GM23248 (cell line): ENCODE data around the gene CYBA. TPM values are rescaled to one million over a fixed set of nuclear protein-coding genes. Genes with fewer than 3 reads are reported as not detected.
"Not testable (repeated sequence)": the region's sequence is repeated elsewhere in the genome, so short reads cannot be mapped to it uniquely, and the experiment has no call there.

Source experiments
- DNase-seq: peaks from one replicate; pipeline ENCODE4 v3.0.0-alpha.2; 2015
- H2AFZ ChIP-seq: fragments of 200-600 bp; sonication (generic); 2 replicates; pipeline ENCODE4 v1.6.1; 2016; ENCODE audit warnings: antibody characterized with exemption
- H3F3A ChIP-seq: fragments of 200-600 bp; sonication (generic); 2 replicates; pipeline ENCODE4 v1.6.1; 2016; ENCODE audit warnings: mild to moderate bottlenecking, antibody characterized with exemption, mixed run types; ENCODE audit not compliant: insufficient read depth
- H3K27ac ChIP-seq: fragments of 200-600 bp; sonication (generic); 2 replicates; pipeline ENCODE4 v1.5.1; 2016; ENCODE audit warnings: mild to moderate bottlenecking
- H3K27me3 ChIP-seq: fragments of 200-600 bp; sonication (generic); replicated peaks from 2 replicates; pipeline ENCODE4 v1.6.1; 2016; ENCODE audit warnings: mild to moderate bottlenecking; ENCODE audit not compliant: insufficient read depth
- H3K36me3 ChIP-seq: fragments of 200-600 bp; sonication (generic); 2 replicates; pipeline ENCODE4 v1.6.1; 2016; ENCODE audit warnings: low read depth, mild to moderate bottlenecking
- H3K4me1 ChIP-seq: fragments of 200-600 bp; sonication (generic); 2 replicates; pipeline ENCODE4 v1.6.1; 2016; ENCODE audit warnings: mild to moderate bottlenecking; ENCODE audit not compliant: insufficient read depth
- H3K4me2 ChIP-seq: fragments of 200-600 bp; sonication (generic); one replicate; pipeline ENCODE4 v1.6.1; 2016; ENCODE audit warnings: mild to moderate bottlenecking; ENCODE audit not compliant: unreplicated experiment
- H3K4me3 ChIP-seq: fragments of 200-600 bp; sonication (generic); 2 replicates; pipeline ENCODE4 v1.5.1; 2016; ENCODE audit warnings: mild to moderate bottlenecking
- H3K79me2 ChIP-seq: fragments of 200-600 bp; sonication (generic); 2 replicates; pipeline ENCODE4 v1.6.1; 2016; ENCODE audit warnings: mild to moderate bottlenecking; ENCODE audit not compliant: insufficient read depth
- H3K9ac ChIP-seq: fragments of 200-600 bp; sonication (generic); 2 replicates; pipeline ENCODE4 v1.6.1; 2016; ENCODE audit warnings: mild to moderate bottlenecking
- H3K9me2 ChIP-seq: fragments of 200-600 bp; sonication (generic); 2 replicates; pipeline ENCODE4 v1.6.1; 2016; ENCODE audit warnings: mixed run types, mild to moderate bottlenecking, moderate library complexity; ENCODE audit not compliant: insufficient read depth
- H3K9me3 ChIP-seq: fragments of 200-600 bp; sonication (generic); one replicate; pipeline ENCODE4 v1.6.1; 2017; ENCODE audit warnings: low read depth
- H4K20me1 ChIP-seq: fragments of 200-600 bp; sonication (generic); 2 replicates; pipeline ENCODE4 v1.6.0; 2016; ENCODE audit not compliant: insufficient read depth
- EZH2 ChIP-seq: fragments of 200-600 bp; sonication (generic); IDR thresholded peaks from 2 replicates; pipeline ENCODE4 v1.6.1; 2018; ENCODE audit warnings: antibody characterized with exemption, mild to moderate bottlenecking; ENCODE audit not compliant: insufficient read depth, poor library complexity, severe bottlenecking
- EZH2phosphoT487 ChIP-seq: fragments of 200-600 bp; sonication (generic); IDR thresholded peaks from 2 replicates; pipeline ENCODE4 v1.6.1; 2018; ENCODE audit warnings: antibody characterized with exemption, moderate library complexity, mild to moderate bottlenecking, low read depth; ENCODE audit not compliant: insufficient read depth
- WGBS, 2 experiments: methylation state at CpG; one replicate each; pipeline ENCODE4 v1.1.6; 2015 to 2017; ENCODE audit warnings: low lambda C conversion rate in 2 of 2, low coverage in 1 of 2; ENCODE audit errors: missing lambda C conversion rate in 2 of 2; 5-methylcytosine and 5-hydroxymethylcytosine counted together
- in situ Hi-C: fragments of 300-500 bp; cut with MboI; formaldehyde crosslinking; loops from 2 replicates; pipeline ENCODE4 v1.15.0; 2020
- polyA plus RNA-seq: library from polyadenylated mRNA; unstranded; fragments of >200 nt; fragmentation: Nextera tagmentation; extraction: Ambion mirVana; gene quantifications from 2 replicates; pipeline ENCODE4 v1.2.1, GENCODE V29; 2016
- total RNA-seq: library from RNA; depleted of rRNA; stranded (reverse); fragments of >200 nt; shearing (Covaris generic); gene quantifications from 2 replicates; pipeline ENCODE4 v1.2.3, GENCODE V29; 2014

The CYBA gene
- total and polyA plus RNA-seq, 2 experiments from 2014 or later = 270 to 332 TPM

GRCh38 chr16:88673716-88674379, 23.0 kb upstream of the CYBA start:
- no peak for DNase-seq
- Histone ChIP-seq H3K36me3 (no peaks in the 10 kb centered on the region), H3F3A (no peaks in the 10 kb centered on the region), H3K4me2 (no peak overlapping the region), H4K20me1 (no peaks in the 10 kb centered on the region), H3K9ac (no peak overlapping the region), H3K79me2 (no peaks in the 10 kb centered on the region), H3K27me3 (no peaks in the 10 kb centered on the region), H3K9me3 (no peaks in the 10 kb centered on the region), H3K27ac (no peak overlapping the region), H2AFZ (no peak overlapping the region), H3K9me2 (no peaks in the 10 kb centered on the region), H3K4me3 (no peak overlapping the region), H3K4me1 (no peaks in the 10 kb centered on the region)
- no peak for TF ChIP-seq EZH2phosphoT487
- no peak for TF ChIP-seq EZH2
- in situ Hi-C loops = no loop called here
- WGBS, 2 experiments = 93 to 96% methylated on average over 19 of the region's 19 CpGs

- H3K27me3 ChIP-seq = no peaks in the 10 kb centered on the region
- H3K36me3 ChIP-seq = no peaks in the 10 kb centered on the region
- no peaks in the 10 kb centered on the region for H3K9me3 ChIP-seq
- H3K79me2 ChIP-seq = no peaks in the 10 kb centered on the region
- no peak for DNase-seq
- 82 to 92% methylated on average over 9 to 11 of the region's 11 CpGs for WGBS, 2 experiments
- no peak overlapping the region for H3K4me2 ChIP-seq
- no peak overlapping the region for H2AFZ ChIP-seq
- no peak overlapping the region for H3K27ac ChIP-seq
- no peaks in the 10 kb centered on the region for H4K20me1 ChIP-seq
- no peaks in the 10 kb centered on the region for H3F3A ChIP-seq
- no peak overlapping the region for H3K4me3 ChIP-seq
- H3K9ac ChIP-seq = no peak overlapping the region
- no peaks in the 10 kb centered on the region for H3K4me1 ChIP-seq
- in situ Hi-C loops = no loop called here
- H3K9me2 ChIP-seq = no peaks in the 10 kb centered on the region
- TF ChIP-seq EZH2 (no peak), EZH2phosphoT487 (no peak)
These were observed 21.9 kb upstream of the CYBA start for GRCh38 chr16:88672776-88673175.

DNA sequence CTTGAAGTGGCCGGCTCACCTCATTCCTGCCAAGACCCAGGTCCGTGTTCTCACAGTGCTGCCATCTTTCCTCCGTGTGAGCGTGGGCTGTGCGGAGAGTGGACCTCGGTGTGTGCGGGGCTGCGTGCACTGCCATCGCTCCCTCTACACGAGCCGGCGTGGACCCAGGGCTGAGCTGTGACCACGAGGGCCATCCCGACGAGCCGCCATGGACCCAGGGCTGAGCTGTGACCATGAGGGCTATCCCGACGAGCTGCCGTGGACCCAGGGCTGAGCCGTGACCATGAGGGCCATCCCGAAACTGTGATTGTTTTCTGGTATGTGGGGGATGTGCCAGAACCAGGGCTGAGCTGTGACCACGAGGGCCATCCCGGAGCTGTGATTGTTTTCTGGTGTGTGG, 21.0 kb upstream of the CYBA start:
- TF ChIP-seq EZH2phosphoT487 = no peak
- H3K27ac ChIP-seq = no peak overlapping the region
- no peaks in the 10 kb centered on the region for H3K79me2 ChIP-seq
- H3K27me3 ChIP-seq = no peaks in the 10 kb centered on the region
- H3K4me1 ChIP-seq = no peaks in the 10 kb centered on the region
- no peaks in the 10 kb centered on the region for H3K9me3 ChIP-seq
- no peaks in the 10 kb centered on the region for H3K36me3 ChIP-seq
- DNase-seq = no peak
- no peak overlapping the region for H3K4me3 ChIP-seq
- H4K20me1 ChIP-seq = no peaks in the 10 kb centered on the region
- no peak overlapping the region for H3K9ac ChIP-seq
- H3K9me2 ChIP-seq = no peaks in the 10 kb centered on the region
- H3K4me2 ChIP-seq = no peak overlapping the region
- no peak overlapping the region for H2AFZ ChIP-seq
- no peaks in the 10 kb centered on the region for H3F3A ChIP-seq
- WGBS, 2 experiments = 92 to 94% methylated on average over 23 of the region's 23 CpGs
- in situ Hi-C loops = no loop called here

DNA sequence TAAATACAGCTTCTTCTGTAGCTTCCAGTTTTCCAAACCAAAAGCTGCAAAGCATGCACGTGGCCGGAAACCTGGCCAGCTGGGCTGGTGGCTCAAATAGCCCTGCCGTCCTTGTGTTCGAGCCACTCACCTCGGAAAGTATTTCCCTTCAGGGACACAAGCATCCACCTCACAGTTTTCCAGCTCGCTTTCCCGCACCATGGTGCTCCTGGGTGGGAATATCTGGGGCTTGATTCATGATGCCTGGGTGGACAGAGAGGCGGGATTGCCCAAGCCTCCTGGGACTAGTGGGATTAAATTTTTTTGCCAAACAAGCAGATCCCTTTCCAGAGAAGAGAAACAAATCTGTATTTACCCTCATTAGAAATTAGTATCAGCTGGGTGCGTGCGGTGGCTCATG, 19.1 kb upstream of the CYBA start:
- 34 to 35% methylated on average over 10 of the region's 10 CpGs for WGBS, 2 experiments
- H3K4me1 ChIP-seq = no peaks in the 10 kb centered on the region
- H3K27ac ChIP-seq = peak overlapping the region; percentile 1; the same call in 1 of the 2 replicates
- H3K9ac ChIP-seq = no peak overlapping the region
- peak; percentile 58 for DNase-seq
- TF ChIP-seq EZH2 = no peak
- TF ChIP-seq EZH2phosphoT487 = no peak
- no peak overlapping the region for H2AFZ ChIP-seq
- H3K79me2 ChIP-seq = no peaks in the 10 kb centered on the region
- in situ Hi-C loops = no loop called here
- no peaks in the 10 kb centered on the region for H3F3A ChIP-seq
- H3K9me3 ChIP-seq = no peaks in the 10 kb centered on the region
- no peak overlapping the region for H3K4me2 ChIP-seq
- no peaks in the 10 kb centered on the region for H4K20me1 ChIP-seq
- H3K36me3 ChIP-seq = no peaks in the 10 kb centered on the region
- H3K9me2 ChIP-seq = no peaks in the 10 kb centered on the region
- H3K4me3 ChIP-seq = no peak overlapping the region
- no peaks in the 10 kb centered on the region for H3K27me3 ChIP-seq

DNA sequence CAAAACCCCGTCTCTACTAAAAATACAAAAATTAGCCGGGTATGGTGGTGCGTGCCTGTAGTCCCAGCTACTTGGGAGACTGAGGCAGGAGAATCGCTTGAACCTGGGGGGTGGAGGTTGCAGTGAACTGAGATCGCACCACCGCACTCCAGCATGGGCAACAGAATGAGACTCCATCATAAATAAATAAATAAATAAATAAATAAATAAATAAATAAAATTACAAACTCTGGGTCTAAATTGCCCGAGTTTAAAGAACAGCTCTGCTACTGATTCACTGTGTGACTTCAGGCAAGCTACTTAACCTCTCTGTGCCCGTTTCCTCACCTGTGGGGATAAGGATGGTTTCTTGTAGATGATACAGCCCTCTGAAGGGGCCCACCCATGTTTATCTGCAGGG, 18.6 kb upstream of the CYBA start:
- peak overlapping the region; percentile 1; the same call in 1 of the 2 replicates for H3K27ac ChIP-seq
- in situ Hi-C loops, H3K9me2 ChIP-seq, H3K79me2 ChIP-seq, H3K4me1 ChIP-seq, H2AFZ ChIP-seq, H3K4me3 ChIP-seq, H3F3A ChIP-seq, H3K9ac ChIP-seq, H3K36me3 ChIP-seq, H4K20me1 ChIP-seq, DNase-seq, H3K27me3 ChIP-seq, H3K9me3 ChIP-seq, H3K4me2 ChIP-seq: not testable (repeated sequence)
- 84 to 86% methylated on average over 8 of the region's 8 CpGs for WGBS, 2 experiments
